22Rv1 (cell line): ENCODE data around the gene REG3A.

Source experiments
- ZFX ChIP-seq: fragments of 450-650 bp; IDR thresholded peaks from 2 replicates; pipeline ENCODE4 v1.6.1; 2017; ENCODE audit warnings: antibody characterized with exemption, borderline replicate concordance
- TF ChIP-seq, protein P1 (sequence below): fragments of 450-650 bp; IDR thresholded peaks from 2 replicates; pipeline ENCODE4 v1.5.1; 2017; ENCODE audit warnings: mild to moderate bottlenecking

GRCh38 chr2:79181617-79182016, 22.1 kb upstream of the REG3A start:
- TF ChIP-seq, protein P1, sequence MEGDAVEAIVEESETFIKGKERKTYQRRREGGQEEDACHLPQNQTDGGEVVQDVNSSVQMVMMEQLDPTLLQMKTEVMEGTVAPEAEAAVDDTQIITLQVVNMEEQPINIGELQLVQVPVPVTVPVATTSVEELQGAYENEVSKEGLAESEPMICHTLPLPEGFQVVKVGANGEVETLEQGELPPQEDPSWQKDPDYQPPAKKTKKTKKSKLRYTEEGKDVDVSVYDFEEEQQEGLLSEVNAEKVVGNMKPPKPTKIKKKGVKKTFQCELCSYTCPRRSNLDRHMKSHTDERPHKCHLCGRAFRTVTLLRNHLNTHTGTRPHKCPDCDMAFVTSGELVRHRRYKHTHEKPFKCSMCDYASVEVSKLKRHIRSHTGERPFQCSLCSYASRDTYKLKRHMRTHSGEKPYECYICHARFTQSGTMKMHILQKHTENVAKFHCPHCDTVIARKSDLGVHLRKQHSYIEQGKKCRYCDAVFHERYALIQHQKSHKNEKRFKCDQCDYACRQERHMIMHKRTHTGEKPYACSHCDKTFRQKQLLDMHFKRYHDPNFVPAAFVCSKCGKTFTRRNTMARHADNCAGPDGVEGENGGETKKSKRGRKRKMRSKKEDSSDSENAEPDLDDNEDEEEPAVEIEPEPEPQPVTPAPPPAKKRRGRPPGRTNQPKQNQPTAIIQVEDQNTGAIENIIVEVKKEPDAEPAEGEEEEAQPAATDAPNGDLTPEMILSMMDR: no peak
- no peak for TF ChIP-seq ZFX
